K562 (cell line): ENCODE data around the gene ACSS2. TPM values are rescaled to one million over a fixed set of nuclear protein-coding genes. Genes with fewer than 3 reads are reported as not detected.
A peak's percentile ranks its signal among the peaks of the same experiment; 100 is the strongest.

ENCODE experiments used
- ARID3B ChIP-seq: fragments of 250-450 bp; sonication (Bioruptor Pico); IDR thresholded peaks from 2 replicates; pipeline ENCODE4 v1.4.0; 2020; ENCODE audit warnings: borderline replicate concordance
- BRCA1 ChIP-seq, 2 experiments: fragments of 450-650 bp in 1 of 2; sonication (generic) in 1 of 2; formaldehyde crosslinking in 1 of 2; IDR thresholded peaks; 2 replicates each; pipeline versions ENCODE4 v1.5.0 to v1.6.1; 2017 to 2020; ENCODE audit warnings: mild to moderate bottlenecking in 1 of 2, missing genetic modification reagents in 1 of 2
- CCAR2 ChIP-seq: fragments of 200-400 bp; formaldehyde crosslinking; IDR thresholded peaks from 2 replicates; pipeline ENCODE4 v1.6.1; 2017; ENCODE audit warnings: mild to moderate bottlenecking, low read depth, low read length
- CHD2 ChIP-seq: IDR thresholded peaks from 2 replicates; pipeline ENCODE4 v1.6.1; 2011; ENCODE audit warnings: low read depth, low read length
- ELF2 ChIP-seq: fragments of 250-450 bp; sonication (Bioruptor Pico); IDR thresholded peaks from 2 replicates; pipeline ENCODE4 v1.5.0; 2021; ENCODE audit warnings: mild to moderate bottlenecking
- GATAD2A ChIP-seq: fragments of 450-650 bp; IDR thresholded peaks from 2 replicates; pipeline ENCODE4 v1.6.1; 2017
- LEF1 ChIP-seq: fragments of 450-650 bp; IDR thresholded peaks from 2 replicates; pipeline ENCODE4 v1.6.1; 2016; ENCODE audit warnings: mild to moderate bottlenecking
- NRF1 ChIP-seq, 2 experiments: fragments of 450-650 bp; IDR thresholded peaks in 1 of 2; conservative IDR thresholded peaks in 1 of 2; 2 replicates each; pipeline ENCODE4 v1.6.1; 2014; ENCODE audit warnings: mild to moderate bottlenecking in 2 of 2
- POLR2H ChIP-seq: IDR thresholded peaks from 2 replicates; pipeline ENCODE4 v1.6.1; 2016; ENCODE audit warnings: missing genetic modification characterization, low read depth, mild to moderate bottlenecking, control low read depth, missing compliant biosample characterization, moderate library complexity
- RBM14 ChIP-seq: fragments of 200-400 bp; formaldehyde crosslinking; IDR thresholded peaks from 2 replicates; pipeline ENCODE4 v1.6.1; 2018; ENCODE audit warnings: low read depth, mild to moderate bottlenecking, low read length, moderate library complexity, borderline replicate concordance; ENCODE audit not compliant: insufficient read depth
- RNF2 ChIP-seq: sonication (generic); IDR thresholded peaks from 2 replicates; pipeline ENCODE4 v1.6.1; 2016
- SRF ChIP-seq, 2 experiments: fragments of 250-450, 450-650 bp in 1 of 2; sonication (Bioruptor Pico) in 1 of 2; sonication (generic) in 1 of 2; formaldehyde crosslinking; IDR thresholded peaks; 2 replicates each; pipeline versions ENCODE4 v1.5.0 to v1.5.1; 2020 to 2022; ENCODE audit warnings: mild to moderate bottlenecking in 1 of 2, missing genetic modification reagents in 1 of 2
- XRCC5 ChIP-seq: fragments of 200-400 bp; formaldehyde crosslinking; IDR thresholded peaks from 2 replicates; pipeline ENCODE4 v1.6.1; 2017; ENCODE audit warnings: low read depth, mild to moderate bottlenecking, low read length
- ZBTB49 ChIP-seq: sonication (generic); formaldehyde crosslinking; IDR thresholded peaks from 2 replicates; pipeline ENCODE4 v1.8.0; 2022; ENCODE audit warnings: missing genetic modification reagents, mild to moderate bottlenecking, borderline replicate concordance
- ZFP1 ChIP-seq: fragments of 450-650 bp; formaldehyde crosslinking; IDR thresholded peaks from 2 replicates; pipeline ENCODE4 v1.4.0; 2020; ENCODE audit warnings: mild to moderate bottlenecking, mixed read lengths
- ZKSCAN3 ChIP-seq: fragments of 250-450 bp; sonication (Bioruptor Pico); IDR thresholded peaks from 2 replicates; pipeline ENCODE4 v1.4.0; 2020
- ZNF12 ChIP-seq: sonication (generic); formaldehyde crosslinking; IDR thresholded peaks from 2 replicates; pipeline ENCODE4 v1.4.0; 2020; ENCODE audit warnings: mild to moderate bottlenecking, missing genetic modification reagents
- ZNF134 ChIP-seq: fragments of 250-450 bp; sonication (Bioruptor Pico); conservative IDR thresholded peaks from 2 replicates; pipeline ENCODE4 v1.4.0; 2020
- ZNF76 ChIP-seq: fragments of 250-450 bp; sonication (Bioruptor Pico); IDR thresholded peaks from 2 replicates; pipeline ENCODE4 v1.4.0; 2020; ENCODE audit warnings: mild to moderate bottlenecking, moderate library complexity, borderline replicate concordance
- ZNF77 ChIP-seq: fragments of 250-450 bp; sonication (Bioruptor Pico); IDR thresholded peaks from 2 replicates; pipeline ENCODE4 v1.5.0; 2020
- polyA plus RNA-seq, 8 experiments: library from polyadenylated mRNA; depleted of rRNA in 4 of 8; stranded (reverse) in 5 of 8; unstranded in 3 of 8; fragments of >200 nt; fragmentation: Nextera tagmentation in 2 of 8; fragmentation: Illumina TruSeq in 1 of 8; extraction: Ambion mirVana in 2 of 8; extraction: Trizol in 1 of 8; gene quantifications; 2 replicates each; pipeline versions ENCODE4 v1.2.1 to v1.2.3, GENCODE V29; 2011 to 2014; ENCODE audit warnings: inconsistent platforms in 1 of 8, missing spikeins in 1 of 8
- total RNA-seq, 7 experiments: library from RNA; depleted of rRNA in 6 of 7; stranded (reverse); fragments of >200 nt in 6 of 7; fragmentation: Illumina TruSeq in 2 of 7; extraction: Trizol in 2 of 7; gene quantifications; 2 replicates each; pipeline versions ENCODE4 v1.2.1 to v1.2.3, GENCODE V29; 2011 to 2021; ENCODE audit warnings: low replicate concordance in 1 of 7
- TF ChIP-seq, protein P1 (sequence below), 3 experiments: fragments of 200-800 bp in 1 of 3; fragments of 250-450 bp in 1 of 3; fragments of 450-650 bp in 1 of 3; sonication (Bioruptor Pico) in 1 of 3; sonication (Bioruptor generic) in 1 of 3; formaldehyde crosslinking in 1 of 3; IDR thresholded peaks; 2 replicates each; pipeline versions ENCODE4 v1.6.1 to v1.8.0; 2016 to 2022; ENCODE audit warnings: mild to moderate bottlenecking in 2 of 3, missing genetic modification characterization in 2 of 3, missing compliant biosample characterization in 1 of 3, moderate library complexity in 1 of 3

ACSS2 gene
- total and polyA plus RNA-seq, 9 of the 15 experiments (the other 6 are each of a cell fraction or from before 2014, with no cell fraction given): 21.9 to 246 (median 66.2) TPM

GRCh38 chr20:34955231-34956040 is 79.0 kb downstream of the ACSS2 start, which contains the start of the genes GSS and MYH7B (continued):
- TF ChIP-seq, protein P1, sequence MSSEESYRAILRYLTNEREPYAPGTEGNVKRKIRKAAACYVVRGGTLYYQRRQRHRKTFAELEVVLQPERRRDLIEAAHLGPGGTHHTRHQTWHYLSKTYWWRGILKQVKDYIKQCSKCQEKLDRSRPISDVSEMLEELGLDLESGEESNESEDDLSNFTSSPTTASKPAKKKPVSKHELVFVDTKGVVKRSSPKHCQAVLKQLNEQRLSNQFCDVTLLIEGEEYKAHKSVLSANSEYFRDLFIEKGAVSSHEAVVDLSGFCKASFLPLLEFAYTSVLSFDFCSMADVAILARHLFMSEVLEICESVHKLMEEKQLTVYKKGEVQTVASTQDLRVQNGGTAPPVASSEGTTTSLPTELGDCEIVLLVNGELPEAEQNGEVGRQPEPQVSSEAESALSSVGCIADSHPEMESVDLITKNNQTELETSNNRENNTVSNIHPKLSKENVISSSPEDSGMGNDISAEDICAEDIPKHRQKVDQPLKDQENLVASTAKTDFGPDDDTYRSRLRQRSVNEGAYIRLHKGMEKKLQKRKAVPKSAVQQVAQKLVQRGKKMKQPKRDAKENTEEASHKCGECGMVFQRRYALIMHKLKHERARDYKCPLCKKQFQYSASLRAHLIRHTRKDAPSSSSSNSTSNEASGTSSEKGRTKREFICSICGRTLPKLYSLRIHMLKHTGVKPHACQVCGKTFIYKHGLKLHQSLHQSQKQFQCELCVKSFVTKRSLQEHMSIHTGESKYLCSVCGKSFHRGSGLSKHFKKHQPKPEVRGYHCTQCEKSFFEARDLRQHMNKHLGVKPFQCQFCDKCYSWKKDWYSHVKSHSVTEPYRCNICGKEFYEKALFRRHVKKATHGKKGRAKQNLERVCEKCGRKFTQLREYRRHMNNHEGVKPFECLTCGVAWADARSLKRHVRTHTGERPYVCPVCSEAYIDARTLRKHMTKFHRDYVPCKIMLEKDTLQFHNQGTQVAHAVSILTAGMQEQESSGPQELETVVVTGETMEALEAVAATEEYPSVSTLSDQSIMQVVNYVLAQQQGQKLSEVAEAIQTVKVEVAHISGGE (CRISPR knock-in tag; IDR thresholded peaks at IDR 0.05): peak in 1 of 3 experiments; percentile 60; a peak in 1 of 6 replicates
- 0 out of 2 replicates have a peak, but pooled peaks have one; percentile 11 for TF ChIP-seq GATAD2A
- TF ChIP-seq XRCC5: no peak; the same call in 1 of the 2 replicates
- TF ChIP-seq ZNF76 (CRISPR knock-in tag): no peak
- no peak for TF ChIP-seq ZKSCAN3
- 0 out of 2 replicates have a peak, but pooled peaks have one; percentile 48 for TF ChIP-seq ZBTB49
- TF ChIP-seq ZNF12 (CRISPR knock-in tag): peak; percentile 85
- TF ChIP-seq RBM14: no peak
- no peak for TF ChIP-seq ZNF77
- no peak for TF ChIP-seq ZNF134 (CRISPR knock-in tag)
- TF ChIP-seq NRF1 (conservative IDR thresholded peaks at IDR 0.05 in 1 of 2, IDR thresholded peaks at IDR 0.05 in 1 of 2): peak; percentile 95 to 96
- TF ChIP-seq CHD2: no peak
- TF ChIP-seq ZFP1 (CRISPR knock-in tag): no peak
- no peak for TF ChIP-seq CCAR2
- TF ChIP-seq ELF2 (CRISPR knock-in tag): no peak
- peak; percentile 39 for TF ChIP-seq RNF2
- TF ChIP-seq LEF1: 0 out of 2 replicates have a peak, but pooled peaks have one; percentile 18
- TF ChIP-seq POLR2H (tag): peak; percentile 86
- no peak for TF ChIP-seq SRF (CRISPR knock-in tag; IDR thresholded peaks at IDR 0.05)
- no peak for TF ChIP-seq ARID3B (CRISPR knock-in tag)
- TF ChIP-seq BRCA1 (IDR thresholded peaks at IDR 0.05): no peak
- TF ChIP-seq BRCA1 (CRISPR knock-in tag; IDR thresholded peaks at IDR 0.05): no peak
